Muscle layer of duodenum (tissue), 2 donors: ENCODE results near the gene SHLD2.

Source experiments
- H3K27ac ChIP-seq: one replicate; pipeline ENCODE4 v1.7.0; 2013; ENCODE audit warnings: mild to moderate bottlenecking, low read length
- H3K27me3 ChIP-seq: one replicate; pipeline ENCODE4 v1.7.0; 2013; ENCODE audit warnings: low read depth, mild to moderate bottlenecking, control low read depth, low read length
- H3K36me3 ChIP-seq, 2 donors: one replicate each; pipeline ENCODE4 v1.7.0; 2013; ENCODE audit warnings: low read length in 2 of 2, control low read depth in 1 of 2, mild to moderate bottlenecking in 1 of 2; ENCODE audit not compliant: insufficient read depth in 2 of 2, control insufficient read depth in 1 of 2
- H3K4me1 ChIP-seq, 2 donors: one replicate each; pipeline ENCODE4 v1.7.0; 2013; ENCODE audit warnings: low read length in 2 of 2, mild to moderate bottlenecking in 2 of 2, control low read depth in 1 of 2, moderate library complexity in 1 of 2; ENCODE audit not compliant: insufficient read depth in 2 of 2, control insufficient read depth in 1 of 2
- H3K4me3 ChIP-seq, 2 donors: one replicate each; pipeline ENCODE4 v1.7.0; 2013; ENCODE audit warnings: low read length in 2 of 2, low read depth in 1 of 2, mild to moderate bottlenecking in 1 of 2
- H3K9me3 ChIP-seq, 2 donors: one replicate each; pipeline ENCODE4 v1.7.0; 2013; ENCODE audit warnings: low read length in 2 of 2, control low read depth in 1 of 2, mild to moderate bottlenecking in 1 of 2; ENCODE audit not compliant: control insufficient read depth in 1 of 2
- donor health status: healthy.

Gene SHLD2, protein sequence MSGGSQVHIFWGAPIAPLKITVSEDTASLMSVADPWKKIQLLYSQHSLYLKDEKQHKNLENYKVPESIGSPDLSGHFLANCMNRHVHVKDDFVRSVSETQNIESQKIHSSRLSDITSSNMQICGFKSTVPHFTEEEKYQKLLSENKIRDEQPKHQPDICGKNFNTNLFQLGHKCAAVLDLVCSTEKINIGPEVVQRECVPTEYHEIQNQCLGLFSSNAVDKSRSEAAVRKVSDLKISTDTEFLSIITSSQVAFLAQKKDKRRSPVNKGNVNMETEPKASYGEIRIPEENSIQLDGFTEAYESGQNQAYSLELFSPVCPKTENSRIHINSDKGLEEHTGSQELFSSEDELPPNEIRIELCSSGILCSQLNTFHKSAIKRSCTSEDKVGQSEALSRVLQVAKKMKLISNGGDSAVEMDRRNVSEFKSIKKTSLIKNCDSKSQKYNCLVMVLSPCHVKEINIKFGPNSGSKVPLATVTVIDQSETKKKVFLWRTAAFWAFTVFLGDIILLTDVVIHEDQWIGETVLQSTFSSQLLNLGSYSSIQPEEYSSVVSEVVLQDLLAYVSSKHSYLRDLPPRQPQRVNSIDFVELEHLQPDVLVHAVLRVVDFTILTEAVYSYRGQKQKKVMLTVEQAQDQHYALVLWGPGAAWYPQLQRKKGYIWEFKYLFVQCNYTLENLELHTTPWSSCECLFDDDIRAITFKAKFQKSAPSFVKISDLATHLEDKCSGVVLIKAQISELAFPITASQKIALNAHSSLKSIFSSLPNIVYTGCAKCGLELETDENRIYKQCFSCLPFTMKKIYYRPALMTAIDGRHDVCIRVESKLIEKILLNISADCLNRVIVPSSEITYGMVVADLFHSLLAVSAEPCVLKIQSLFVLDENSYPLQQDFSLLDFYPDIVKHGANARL

DNA sequence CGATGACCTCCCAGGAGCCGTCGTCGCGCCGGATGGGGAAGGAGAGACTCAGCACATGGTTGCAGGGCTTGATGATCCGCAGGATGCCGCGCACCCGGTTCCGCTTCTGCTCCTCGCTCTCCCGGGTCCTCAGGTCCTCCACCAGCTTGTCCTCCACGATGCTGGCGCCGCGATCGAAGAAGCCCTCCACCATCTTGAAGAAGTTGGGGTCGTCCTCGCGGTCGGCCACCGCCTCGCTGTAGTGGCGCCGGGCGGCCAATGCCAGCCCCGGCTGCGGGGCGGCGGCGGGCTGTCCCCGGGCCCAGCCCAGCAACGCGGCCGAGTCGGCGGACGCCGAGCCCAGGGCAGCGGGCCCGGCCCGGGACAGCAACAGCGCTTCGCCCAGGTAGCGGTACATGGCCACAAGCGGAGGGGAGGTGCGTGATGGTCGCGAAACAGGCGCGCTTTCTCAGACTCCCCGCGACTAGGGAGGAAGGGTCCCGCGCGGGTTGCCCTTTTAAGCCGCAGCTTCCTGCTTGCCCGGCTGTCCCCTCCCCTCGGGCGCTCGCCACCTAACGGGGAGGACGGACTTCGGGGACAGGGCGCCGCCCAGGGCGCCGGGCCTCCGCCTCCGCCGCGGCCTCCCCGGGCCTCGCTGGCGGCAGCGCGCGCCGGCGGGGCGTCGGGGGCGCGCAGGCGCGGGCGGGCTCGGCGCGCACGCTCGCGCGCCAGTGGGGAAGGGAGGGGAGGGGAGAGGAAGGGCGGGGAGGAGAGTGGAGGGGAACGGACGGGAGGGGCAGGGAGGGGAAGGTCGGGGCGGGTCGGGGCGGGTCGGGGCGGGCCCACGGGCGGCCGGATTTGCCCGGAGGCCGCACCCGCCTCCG, at the start of gene SHLD2, which contains the start of gene GLUD1:
SHLD2 (plus strand) TSS at position 834 of the 863 bp plus-strand sequence. CDS start 56,149 bp downstream, outside the sequence.
GLUD1 (minus strand) TSS at position 471 of the 863 bp plus-strand sequence; CDS start at position 397, 74 bp downstream.
- Histone ChIP-seq H3K36me3 (peaks cover under 1 to 13% of the 10 kb centered on the region in 2 donors), H3K4me1 (peaks cover 16 to 26% of the 10 kb centered on the region in 2 donors), H3K4me3 (peak within 1 kb of the TSS; percentile 74 to 87), H3K9me3 (no peaks in the 10 kb centered on the region), H3K27ac (peak within 1 kb of the TSS; percentile 80), H3K27me3 (no peaks in the 10 kb centered on the region)

DNA sequence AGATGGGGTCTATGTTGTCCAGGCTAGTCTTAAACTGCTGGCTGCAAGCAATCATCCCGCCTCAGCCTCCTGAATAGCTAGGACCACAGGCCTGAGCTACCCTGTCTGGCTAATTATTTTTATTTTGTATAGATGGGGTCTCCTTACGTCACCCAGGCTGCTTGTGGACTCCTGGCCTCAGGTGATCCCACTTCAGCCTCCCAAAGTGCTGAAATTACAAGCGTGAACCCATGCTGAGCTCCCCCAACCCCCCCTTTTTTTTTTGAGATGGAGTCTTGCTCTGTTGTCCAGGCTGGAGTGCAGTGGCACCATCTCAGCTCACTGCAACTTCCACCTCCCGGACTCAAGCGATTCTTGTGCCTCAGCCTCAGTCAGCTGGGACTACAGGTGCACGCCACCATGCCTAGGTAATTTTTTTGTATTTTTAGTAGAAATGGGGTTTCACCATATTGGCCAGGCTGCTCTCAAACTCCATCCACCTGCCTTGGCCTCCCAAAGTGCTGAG, 49.5 kb upstream of the SHLD2 start:
- H3K36me3 ChIP-seq, result peaks cover 6 to 25% of the 10 kb centered on the region in 2 donors

DNA sequence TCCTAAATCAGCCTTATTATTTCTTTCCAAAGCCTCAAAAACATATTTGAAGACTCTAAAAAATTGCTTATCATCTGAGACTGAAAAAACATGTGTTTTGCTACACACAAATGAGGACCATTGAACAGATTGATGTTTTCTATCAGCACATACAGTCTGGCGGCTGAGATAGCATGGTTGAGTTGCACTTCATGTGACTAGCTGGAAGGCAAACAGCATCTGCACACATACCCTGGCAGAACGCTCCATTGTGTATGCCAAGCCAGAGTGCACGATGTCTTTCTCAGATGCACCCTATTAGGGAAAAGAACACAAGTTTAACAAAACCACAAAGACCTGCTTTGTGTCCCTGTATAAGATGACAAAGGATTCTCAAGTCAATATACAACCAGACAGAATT, 41.9 kb upstream of the SHLD2 start:
- Histone ChIP-seq H3K4me1 (peaks cover 0 to 4% of the 10 kb centered on the region in 2 donors), H3K36me3 (peaks cover 36 to 69% of the 10 kb centered on the region in 2 donors), H3K9me3 (no peaks in the 10 kb centered on the region), H3K4me3 (no peak overlapping the region), H3K27ac (no peak overlapping the region), H3K27me3 (no peaks in the 10 kb centered on the region)

More for the DNA sequence above, 49.5 kb upstream of the SHLD2 start:
- no peak overlapping the region for H3K4me3 ChIP-seq
- no peaks in the 10 kb centered on the region for H3K9me3 ChIP-seq
- H3K27ac ChIP-seq, result no peak overlapping the region
- no peaks in the 10 kb centered on the region for H3K27me3 ChIP-seq
- H3K4me1 ChIP-seq, result no peaks in the 10 kb centered on the region

DNA sequence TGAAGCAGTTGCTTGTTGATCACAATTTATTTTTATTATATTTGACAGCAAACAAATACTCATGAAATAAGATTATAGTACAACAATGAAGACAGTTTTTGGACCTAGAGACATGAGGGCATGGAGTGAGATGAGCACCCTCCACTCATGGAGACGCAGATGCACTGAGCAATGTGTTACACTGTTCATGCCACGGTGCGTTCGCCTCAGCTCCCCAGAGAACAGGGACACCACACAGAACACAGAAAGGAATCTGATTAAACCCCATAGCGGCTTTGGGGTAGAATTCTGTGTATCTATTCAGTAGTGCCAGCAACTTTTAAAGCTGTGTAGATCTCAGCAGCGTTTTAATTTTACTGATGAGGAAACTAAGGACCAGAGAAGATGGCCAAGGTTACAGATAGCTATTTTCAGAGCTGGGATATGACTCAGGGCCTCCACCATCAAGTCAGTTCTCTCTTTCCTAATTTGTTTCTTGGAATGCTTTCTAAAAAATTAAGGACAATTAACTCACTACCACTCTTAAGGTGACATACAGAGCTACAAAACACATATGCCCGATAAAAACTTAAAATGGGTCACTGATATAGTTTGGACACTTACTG, 41.3 kb upstream of the SHLD2 start:
- H3K27ac ChIP-seq, result no peak overlapping the region
- H3K27me3 ChIP-seq, result no peaks in the 10 kb centered on the region
- H3K36me3 ChIP-seq, result peaks cover 40 to 69% of the 10 kb centered on the region in 2 donors
- H3K4me1 ChIP-seq, result peaks cover 0 to 4% of the 10 kb centered on the region in 2 donors
- no peak overlapping the region for H3K4me3 ChIP-seq
- H3K9me3 ChIP-seq, result no peaks in the 10 kb centered on the region

DNA sequence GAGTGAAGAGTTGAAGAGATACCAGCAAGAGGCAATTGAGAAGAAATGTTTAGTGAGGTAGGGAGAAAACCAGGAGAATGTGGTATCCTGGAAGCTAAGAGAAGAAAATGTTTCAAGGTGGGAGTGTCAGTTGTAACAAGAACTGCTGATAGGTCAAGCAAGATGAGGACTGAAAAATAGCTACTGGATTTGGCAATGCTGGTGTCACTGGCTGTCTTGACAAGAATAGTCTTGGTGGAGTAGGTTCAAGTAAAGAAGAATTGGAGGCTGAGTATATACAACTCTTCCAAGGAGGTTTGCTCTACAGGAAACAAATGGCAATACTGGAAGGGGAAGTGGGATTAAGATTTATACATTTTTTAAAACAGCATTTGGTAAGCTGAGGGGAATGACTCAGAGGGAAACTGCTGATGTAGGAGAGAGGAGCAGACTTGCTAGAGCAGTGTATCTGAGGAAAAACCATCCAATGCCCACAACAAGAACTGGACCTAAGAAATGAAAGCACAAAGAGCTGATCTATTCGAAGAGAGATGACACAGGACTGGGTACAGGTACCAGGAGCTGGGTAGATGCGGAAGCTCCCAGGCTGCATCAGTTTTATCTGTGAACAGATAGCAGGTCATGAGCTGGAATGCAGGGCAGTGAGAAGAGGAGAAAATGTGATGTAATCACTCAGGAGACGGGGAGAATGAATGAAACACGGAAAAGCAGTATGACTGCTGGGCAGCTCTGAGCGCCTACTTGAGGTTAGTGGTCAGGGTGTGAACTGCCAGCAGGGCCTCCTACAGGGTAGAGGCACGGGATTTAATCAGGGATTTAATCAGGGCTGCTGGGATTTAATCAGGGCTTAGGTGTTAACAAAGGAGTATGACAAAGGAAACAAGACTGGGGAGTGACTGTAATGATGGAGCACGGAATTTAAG, 40.4 kb upstream of the SHLD2 start:
- Histone ChIP-seq H3K4me1 (peaks cover 0 to 4% of the 10 kb centered on the region in 2 donors), H3K27ac (no peak overlapping the region), H3K27me3 (no peaks in the 10 kb centered on the region), H3K4me3 (no peak overlapping the region), H3K36me3 (peaks cover 49 to 75% of the 10 kb centered on the region in 2 donors), H3K9me3 (no peaks in the 10 kb centered on the region)

DNA sequence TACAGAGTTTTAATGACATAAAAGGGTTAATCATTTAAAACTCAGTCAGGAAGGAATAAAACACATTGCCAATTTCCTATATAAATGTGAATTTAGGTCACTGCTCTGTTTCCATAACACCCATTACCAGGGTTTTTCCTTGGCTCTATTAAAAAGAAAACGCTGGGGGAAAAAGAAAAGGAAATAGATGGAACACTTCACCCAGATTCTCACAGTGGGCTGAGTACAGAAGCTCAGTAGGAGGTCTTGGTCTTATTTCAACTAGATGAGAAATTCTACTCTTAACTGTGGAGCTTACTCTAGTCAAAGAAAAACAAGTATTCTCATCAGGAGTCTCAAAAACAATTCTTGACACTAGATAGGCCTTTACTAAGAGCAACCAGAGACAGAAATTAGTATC, 36.8 kb upstream of the SHLD2 start:
- Histone ChIP-seq H3K27ac (no peak overlapping the region), H3K9me3 (no peaks in the 10 kb centered on the region), H3K27me3 (no peaks in the 10 kb centered on the region), H3K4me1 (peaks cover 0 to under 1% of the 10 kb centered on the region in 2 donors), H3K36me3 (peaks cover 37 to 77% of the 10 kb centered on the region in 2 donors), H3K4me3 (no peak overlapping the region)

DNA sequence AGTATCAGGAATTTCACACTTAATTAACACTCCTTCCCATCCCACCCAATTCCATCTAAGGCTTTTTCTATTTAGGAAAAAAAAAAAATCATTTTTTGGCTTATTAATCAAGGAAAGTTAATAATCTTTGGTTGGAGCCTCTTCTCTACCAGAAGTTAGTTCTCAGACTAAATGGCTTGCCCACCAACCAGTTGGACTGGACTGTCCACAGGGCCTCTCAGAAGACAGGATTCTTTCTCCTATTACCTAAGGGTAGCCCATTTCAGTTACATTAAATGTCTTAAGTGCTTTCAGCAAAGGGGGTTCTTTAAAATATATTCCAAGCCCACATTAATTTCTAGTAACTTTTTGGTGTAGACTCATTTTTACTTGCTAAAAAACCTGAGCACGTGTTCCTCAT, 35.6 kb upstream of the SHLD2 start:
- Histone ChIP-seq H3K36me3 (peaks cover 38 to 71% of the 10 kb centered on the region in 2 donors), H3K9me3 (no peaks in the 10 kb centered on the region), H3K27ac (no peak overlapping the region), H3K27me3 (no peaks in the 10 kb centered on the region), H3K4me1 (no peaks in the 10 kb centered on the region), H3K4me3 (no peak overlapping the region)

DNA sequence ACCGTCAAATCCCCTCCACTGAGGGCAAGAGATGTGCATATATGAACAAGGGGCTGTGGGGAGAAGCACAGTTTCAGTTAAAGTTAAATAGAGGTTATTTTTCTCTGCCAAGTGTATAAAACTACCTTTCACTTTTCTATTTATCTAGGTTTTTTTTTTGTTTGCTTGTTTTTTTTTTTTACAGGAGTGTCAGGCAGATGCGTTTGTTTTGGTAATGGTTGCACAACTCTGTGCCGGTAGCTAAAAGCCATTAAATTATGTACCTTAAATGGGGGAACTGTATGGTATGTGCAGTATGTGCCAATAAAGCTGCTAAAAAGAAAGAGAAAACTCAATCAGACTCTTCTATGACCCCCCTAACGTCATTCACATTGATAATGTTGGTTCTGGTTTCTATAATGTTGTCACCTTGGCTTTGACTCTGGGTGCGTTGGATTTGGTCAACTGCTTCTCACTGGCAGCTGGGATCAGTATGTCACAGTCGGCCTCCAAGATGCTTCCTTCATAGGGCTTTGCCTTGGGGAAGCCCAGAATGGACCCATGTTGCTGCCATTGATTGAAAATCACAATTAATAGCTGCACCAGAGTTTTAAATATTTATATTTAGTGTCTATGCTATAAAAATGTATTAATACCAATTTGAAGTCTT, 34.6 kb upstream of the SHLD2 start:
- Histone ChIP-seq H3K27ac (no peak overlapping the region), H3K36me3 (peaks cover 45 to 67% of the 10 kb centered on the region in 2 donors)

DNA sequence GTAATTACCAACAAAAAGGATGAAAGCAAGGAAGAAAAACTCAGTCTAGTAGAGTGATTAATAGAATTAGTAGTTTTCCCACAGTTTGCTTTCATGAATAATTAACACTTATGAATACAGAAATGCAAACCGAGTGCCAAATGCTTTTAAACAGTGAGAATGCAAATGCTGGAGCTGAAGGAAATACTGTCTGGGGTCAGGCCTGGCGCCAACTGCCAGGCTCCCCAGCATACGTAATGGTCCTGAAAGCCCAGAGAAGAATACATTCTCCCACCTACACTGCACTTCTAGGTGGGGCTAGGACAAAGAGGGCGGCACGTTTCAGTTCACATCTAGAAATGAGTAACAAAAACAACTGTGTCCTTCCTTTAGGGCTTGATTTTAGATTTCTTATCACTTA, 30.4 kb upstream of the SHLD2 start:
- Histone ChIP-seq H3K27ac (no peak overlapping the region), H3K9me3 (no peaks in the 10 kb centered on the region), H3K4me3 (no peak overlapping the region), H3K27me3 (no peaks in the 10 kb centered on the region), H3K36me3 (peaks cover 50 to 66% of the 10 kb centered on the region in 2 donors), H3K4me1 (no peaks in the 10 kb centered on the region)

More for the DNA sequence above, 34.6 kb upstream of the SHLD2 start:
- Histone ChIP-seq H3K27me3 (no peaks in the 10 kb centered on the region), H3K9me3 (no peaks in the 10 kb centered on the region), H3K4me3 (no peak overlapping the region), H3K4me1 (no peaks in the 10 kb centered on the region)
